Bronchus fibroblast of lung (primary cell): Measurements from ENCODE around the gene SCARF1. TPM values are rescaled to one million over a fixed set of nuclear protein-coding genes. Genes with fewer than 3 reads are reported as not detected.

Source experiments
- total RNA-seq: library from RNA; depleted of rRNA; stranded (reverse); fragments of >200 nt; gene quantifications from 2 replicates; pipeline ENCODE4 v1.2.3, GENCODE V29; 2015

SCARF1 gene
- total RNA-seq = 0.30 and 1.0 TPM in 2 replicates

GRCh38 chr17:1645207-1646171, at the start of gene SCARF1:
Gene SCARF1 (minus strand): TSS chr17:1645732. CDS start chr17:1645697, 35 bp downstream.

GRCh38 chr17:1684378-1685189, 39.1 kb upstream of the SCARF1 start, which contains the start of gene PRPF8:
Gene PRPF8 (minus strand): TSS chr17:1684867. CDS start chr17:1684571, 296 bp downstream.

GRCh38 chr17:1649844-1650501, 4.4 kb upstream of the SCARF1 start, which contains the start of gene RILP:
Gene RILP (minus strand): TSS chr17:1649866. CDS start chr17:1649804, 62 bp downstream.

GRCh38 chr17:1627982-1628855, 17.3 kb downstream of the SCARF1 start, which contains the start of gene SLC43A2:
Gene SLC43A2 (minus strand): TSS chr17:1628834. CDS start chr17:1627874, 960 bp downstream.

Other genes with a start within 250 kb of the SCARF1 start
- gene YWHAE, start 245.5 kb downstream of the SCARF1 start, total RNA-seq = 1,104 and 1,339 TPM in 2 replicates
- 48.8 and 51.8 TPM in 2 replicates for gene CRK, start 189.5 kb downstream of the SCARF1 start, total RNA-seq
- 105 and 110 TPM in 2 replicates for gene MYO1C, start 153.0 kb downstream of the SCARF1 start, total RNA-seq
- gene INPP5K, start 129.1 kb downstream of the SCARF1 start, total RNA-seq = 53.8 and 56.8 TPM in 2 replicates
- gene PITPNA, start 82.9 kb downstream of the SCARF1 start, total RNA-seq = 19.8 and 21.2 TPM in 2 replicates
- gene SLC43A2, start 16.9 kb downstream of the SCARF1 start, total RNA-seq = 7.1 and 12.1 TPM in 2 replicates
- 7.1 and 13.8 TPM in 2 replicates for gene RILP, start 4.1 kb upstream of the SCARF1 start, total RNA-seq
- 143 and 152 TPM in 2 replicates for gene PRPF8, start 39.1 kb upstream of the SCARF1 start, total RNA-seq
- gene TLCD2, start 64.6 kb upstream of the SCARF1 start, total RNA-seq = 1.0 TPM in 2 replicates
- gene WDR81, start 79.0 kb upstream of the SCARF1 start, total RNA-seq = 15.9 and 17.7 TPM in 2 replicates
- gene SERPINF2, start 97.1 kb upstream of the SCARF1 start, total RNA-seq = under 0.01 TPM in 1 of 2 replicates, not detected in the other
- gene SERPINF1, start 116.3 kb upstream of the SCARF1 start, total RNA-seq = 146 and 153 TPM in 2 replicates
- 4.2 and 5.5 TPM in 2 replicates for gene SMYD4, start 184.2 kb upstream of the SCARF1 start, total RNA-seq
- gene RPA1, start 184.3 kb upstream of the SCARF1 start, total RNA-seq = 27.1 and 31.4 TPM in 2 replicates